GM19468 (cell line): ENCODE measurements around the gene NOS2.
"Not testable (repeated sequence)": the region's sequence is repeated elsewhere in the genome, so short reads cannot be mapped to it uniquely, and the experiment has no call there.

Experiments
- ATAC-seq: cut with Tn5 transposase; IDR thresholded peaks from one replicate; pipeline ENCODE4 v1.9.1; 2021; ENCODE audit warnings: mild to moderate bottlenecking, moderate library complexity, moderate number of reproducible peaks; ENCODE audit not compliant: unreplicated experiment; ENCODE audit errors: extremely low read depth

The NOS2 gene

GRCh38 chr17:27793168-27793905 lies 7.0 kb downstream of the NOS2 start:
- ATAC-seq, result no peak

DNA sequence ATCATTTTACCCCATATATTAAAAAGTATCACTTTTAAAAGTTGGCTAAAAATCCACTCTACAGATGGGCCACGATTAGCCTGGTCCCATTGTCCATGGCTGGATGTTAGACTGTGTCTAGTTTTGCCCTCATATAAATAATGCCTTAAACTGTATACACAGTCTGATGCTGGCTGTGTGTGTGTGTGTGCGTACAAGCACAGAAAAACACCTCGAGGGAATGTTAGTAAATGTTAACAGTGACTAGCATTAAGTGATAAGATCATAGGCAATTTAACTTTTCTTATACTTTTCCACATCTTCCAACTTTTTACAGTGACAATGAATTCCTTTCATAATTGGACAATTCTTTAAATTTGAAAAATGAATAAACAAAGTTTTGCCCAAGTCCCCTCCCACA lies 8.2 kb downstream of the NOS2 start:
- ATAC-seq, result no peak

- no peak for ATAC-seq
Measured at GRCh38 chr17:27788919-27789318, 11.4 kb downstream of the NOS2 start.

GRCh38 chr17:27783440-27784350 lies 16.6 kb downstream of the NOS2 start:
- no peak for ATAC-seq

GRCh38 chr17:27782791-27783206 lies 17.5 kb downstream of the NOS2 start:
- no peak for ATAC-seq

DNA sequence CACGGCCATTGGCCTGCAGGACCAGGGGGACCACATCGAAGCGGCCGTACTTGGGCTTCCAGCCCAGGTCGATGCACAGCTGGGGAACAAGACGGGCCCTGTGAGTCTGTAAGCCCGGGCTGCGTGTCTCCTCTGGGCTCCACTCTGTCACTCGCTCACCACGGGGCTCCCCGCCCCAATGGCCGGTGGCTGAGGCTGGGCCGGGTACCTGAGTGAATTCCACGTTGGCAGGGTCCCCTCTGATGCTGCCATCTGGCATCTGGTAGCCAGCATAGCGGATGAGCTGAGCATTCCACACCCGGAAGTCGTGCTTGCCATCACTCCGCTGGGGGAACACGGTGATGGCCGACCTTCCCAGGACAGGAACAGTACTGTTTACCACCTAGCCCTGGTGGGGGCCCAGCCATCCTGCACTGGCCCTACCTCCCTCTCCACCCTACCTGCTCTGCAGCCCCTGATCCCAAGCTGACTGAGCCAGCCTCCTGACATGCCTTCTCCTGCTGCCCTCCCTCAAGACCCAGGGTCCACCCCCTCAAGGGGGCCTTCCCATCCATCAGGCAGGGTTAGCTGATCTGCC lies 19.4 kb downstream of the NOS2 start:
- no peak for ATAC-seq

GRCh38 chr17:27780092-27780827 lies 20.1 kb downstream of the NOS2 start:
- no peak for ATAC-seq

- no peak for ATAC-seq
Measured at GRCh38 chr17:27778183-27778582, 22.1 kb downstream of the NOS2 start.

DNA sequence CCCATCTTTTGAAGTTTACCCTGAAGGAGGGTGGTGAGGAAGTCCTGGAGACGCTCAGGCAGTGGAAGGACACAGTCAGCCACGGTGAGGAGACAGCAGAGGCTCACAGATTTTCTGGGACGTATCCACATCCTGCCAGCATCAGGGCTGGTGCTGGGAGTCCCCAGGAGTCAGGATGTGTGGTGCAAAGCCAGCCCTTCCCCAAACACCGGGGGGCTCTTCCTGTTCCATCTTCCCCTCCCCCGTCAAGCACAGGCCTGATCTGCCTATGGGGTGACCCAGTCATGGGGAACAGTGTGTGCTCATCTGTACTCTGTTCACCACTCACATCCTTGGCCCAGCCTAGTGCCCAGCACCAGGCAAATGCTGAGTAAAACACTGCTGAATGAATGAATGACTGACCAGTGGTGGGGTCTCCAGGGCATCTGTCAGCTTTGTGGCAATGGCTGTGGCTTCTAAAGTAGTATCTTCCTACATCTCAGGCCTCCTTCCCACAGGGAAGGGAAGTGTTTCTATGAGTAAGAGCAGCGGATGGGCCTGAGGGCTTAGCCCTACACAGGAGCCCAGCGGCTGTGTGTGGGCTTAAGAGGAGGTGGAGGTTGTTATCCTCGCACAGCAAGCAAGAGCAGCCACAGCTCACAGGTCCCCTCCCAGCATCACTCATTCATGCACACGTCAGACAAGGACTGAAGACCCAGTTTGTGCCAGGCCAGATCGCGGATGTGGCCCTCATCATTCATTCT lies 23.3 kb downstream of the NOS2 start:
- no peak for ATAC-seq

DNA sequence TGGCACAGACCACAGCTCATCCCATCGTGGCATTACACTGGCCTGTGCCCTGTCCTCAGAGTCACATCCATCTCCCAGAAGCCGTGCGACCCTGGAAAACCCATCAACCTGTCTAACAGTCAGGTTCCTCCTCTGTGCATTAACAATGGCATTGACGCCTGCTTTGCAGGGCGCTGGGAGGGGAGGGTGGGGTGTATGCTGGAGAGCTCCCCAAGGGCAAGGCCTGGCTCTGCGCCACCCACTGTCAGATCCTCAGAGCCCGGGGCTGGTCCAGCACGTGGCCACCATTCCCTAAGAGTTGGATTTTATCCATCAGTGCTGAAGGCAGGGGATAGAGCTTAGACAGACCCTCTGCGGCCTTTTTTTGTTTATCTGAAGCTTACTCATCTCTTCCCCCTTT lies 28.7 kb downstream of the NOS2 start:
- ATAC-seq, result no peak

GRCh38 chr17:27770877-27771276 lies 29.5 kb downstream of the NOS2 start:
- ATAC-seq, result no peak

- no peak for ATAC-seq
Measured at GRCh38 chr17:27768858-27769410, 31.4 kb downstream of the NOS2 start.

DNA sequence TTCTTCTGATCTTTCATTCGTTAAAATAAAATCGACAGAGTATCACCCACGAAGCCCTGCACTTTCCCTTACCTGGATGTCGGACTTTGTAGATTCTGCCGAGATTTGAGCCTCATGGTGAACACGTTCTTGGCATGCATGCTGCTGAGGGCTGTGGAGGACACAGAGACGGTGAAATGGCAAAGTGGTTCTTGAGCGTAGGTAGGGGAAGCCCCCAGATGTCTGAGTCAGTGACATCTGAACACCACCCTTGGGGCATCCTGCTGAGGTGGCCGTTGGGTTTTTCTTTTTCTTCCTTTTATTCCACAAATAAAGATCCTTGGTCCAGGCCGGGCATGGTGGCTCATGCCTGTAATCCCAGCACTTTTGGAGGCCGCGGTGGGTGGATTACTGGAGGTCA lies 33.9 kb downstream of the NOS2 start:
- no peak for ATAC-seq

GRCh38 chr17:27765353-27765752 lies 35.0 kb downstream of the NOS2 start:
- ATAC-seq, result no peak

- ATAC-seq, result no peak
Measured at GRCh38 chr17:27764589-27764988, 35.7 kb downstream of the NOS2 start.

- no peak for ATAC-seq
Measured at GRCh38 chr17:27762527-27763305, 37.6 kb downstream of the NOS2 start.

DNA sequence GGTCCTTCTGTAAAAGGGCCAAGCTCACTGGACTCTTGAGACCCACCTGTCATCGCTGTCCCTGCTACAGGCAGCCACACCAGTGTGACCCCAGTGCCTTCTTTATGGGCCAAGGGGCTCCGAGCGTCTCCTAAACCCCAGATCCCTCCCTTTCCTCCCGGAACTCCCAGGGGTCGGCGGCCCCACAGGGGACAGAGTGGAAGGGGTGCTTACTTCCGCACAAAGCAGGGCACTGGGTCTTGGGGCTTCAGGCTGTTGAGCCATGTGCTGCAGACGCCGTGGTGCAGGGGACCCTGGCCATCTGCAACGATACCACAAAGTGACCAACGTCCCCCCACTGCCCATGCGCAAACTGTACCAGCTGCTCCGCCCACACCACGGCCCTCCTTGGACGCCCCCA lies 39.4 kb downstream of the NOS2 start:
- ATAC-seq, result not testable (repeated sequence)

DNA sequence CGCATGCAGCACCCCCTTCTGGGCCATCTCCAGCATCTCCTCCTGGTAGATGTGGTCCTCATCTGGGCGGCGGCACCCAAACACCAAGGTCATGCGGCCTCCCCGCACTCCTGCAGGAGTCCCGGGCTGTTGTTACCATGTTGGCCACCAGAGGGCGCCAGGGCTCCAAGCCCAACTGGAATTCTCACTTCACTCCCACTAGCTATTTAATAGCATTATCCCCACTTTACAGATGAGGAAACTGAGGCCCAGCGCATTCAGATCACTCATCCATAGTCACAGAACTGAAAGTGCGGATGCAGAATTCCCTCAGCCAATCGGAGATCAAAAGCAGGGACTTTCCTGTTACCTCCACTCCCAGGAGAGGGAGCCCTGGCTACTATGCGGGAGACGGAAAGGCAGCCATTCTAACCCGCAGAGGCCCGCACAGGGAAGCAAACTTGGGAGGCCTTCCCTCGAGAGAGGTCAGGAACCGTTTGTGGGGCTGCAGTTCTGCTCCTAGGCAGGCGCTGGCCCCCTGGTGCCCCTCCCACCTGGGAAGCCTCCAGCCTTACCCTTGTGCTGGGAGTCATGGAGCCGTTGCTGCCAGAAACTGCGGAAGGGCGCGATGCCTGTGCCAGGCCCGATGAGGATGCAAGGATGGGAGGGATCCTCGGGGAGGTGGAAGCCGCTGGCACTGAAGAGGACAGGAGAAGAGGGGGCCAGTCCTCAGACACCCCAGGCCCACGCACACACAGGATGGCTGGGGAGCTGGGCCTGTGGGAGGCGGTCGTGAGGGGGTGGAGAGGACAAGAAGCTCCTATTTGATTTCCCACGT lies 40.1 kb downstream of the NOS2 start:
- ATAC-seq, result no peak
